Sciatic nerve (tissue), 2 donors: ENCODE measurements around the gene TANGO2. TPM values are rescaled to one million over a fixed set of nuclear protein-coding genes. Genes with fewer than 3 reads are reported as not detected.

ENCODE experiments used
- ATAC-seq: fragments of 200-7000 bp; cut with Tn5 transposase; one replicate; pipeline ENCODE4 v1.9.1; 2020; ENCODE audit warnings: mild to moderate bottlenecking, moderate library complexity
- DNase-seq: peaks from one replicate; pipeline ENCODE4 v3.0.0-alpha.2; 2020; ENCODE audit warnings: low spot score
- intact Hi-C: fragments of 100-400 bp; cut with DNase I; formaldehyde crosslinking; loops from one replicate; pipeline ENCODE4 v1.14.2; 2022
- total RNA-seq: library from RNA; stranded (reverse); fragmentation: NEBNext Ultra II Directional; extraction: Animal tissue kit (Norgen Biotek cat#: 25700); gene quantifications from one replicate; pipeline ENCODE4 v1.2.1, GENCODE V29; 2021
- donor health status: DM: no; HTN: no; CAD: no.
- donor health status: DM: no; HTN: no; CAD: no.

TANGO2 gene
- total RNA-seq, 1 donor from 2014 or later, result 28.4 TPM

DNA sequence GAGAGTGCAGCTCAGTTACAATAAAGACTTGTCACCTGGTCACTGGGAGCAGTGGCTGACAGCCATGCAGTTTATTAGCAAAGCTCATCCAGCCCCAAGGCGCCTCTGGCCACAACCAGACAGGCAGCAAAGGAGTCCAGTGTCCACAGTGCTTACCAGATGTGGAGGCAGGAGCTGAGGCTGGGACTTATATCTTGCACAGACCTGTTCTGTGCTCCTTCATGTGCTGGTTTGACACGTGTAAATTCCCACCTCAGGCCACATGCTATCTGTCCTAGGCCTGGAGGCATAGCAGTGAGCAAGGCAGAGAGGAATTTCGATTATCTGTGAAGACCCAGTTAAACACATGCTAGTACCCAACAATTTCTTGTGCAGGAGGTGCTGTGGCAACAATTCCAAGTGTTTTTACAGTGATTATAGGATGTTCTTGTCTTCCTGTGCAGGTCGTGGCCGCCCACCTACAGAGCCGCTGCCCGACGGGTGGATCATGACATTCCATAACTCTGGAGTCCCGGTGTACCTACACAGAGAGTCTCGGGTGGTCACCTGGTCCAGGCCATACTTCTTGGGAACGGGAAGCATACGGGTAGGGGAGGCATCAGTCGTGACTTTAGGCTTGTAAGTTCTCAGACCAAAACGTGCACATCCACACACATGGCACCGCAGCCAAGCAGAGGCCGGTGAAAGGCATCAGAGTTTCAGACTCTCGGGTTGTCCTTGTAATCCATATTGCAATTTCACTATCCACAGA is 68.5 kb downstream of the TANGO2 start:
- DNase-seq, result no peak
- no peak for ATAC-seq
- intact Hi-C loops, result no loop called here

DNA sequence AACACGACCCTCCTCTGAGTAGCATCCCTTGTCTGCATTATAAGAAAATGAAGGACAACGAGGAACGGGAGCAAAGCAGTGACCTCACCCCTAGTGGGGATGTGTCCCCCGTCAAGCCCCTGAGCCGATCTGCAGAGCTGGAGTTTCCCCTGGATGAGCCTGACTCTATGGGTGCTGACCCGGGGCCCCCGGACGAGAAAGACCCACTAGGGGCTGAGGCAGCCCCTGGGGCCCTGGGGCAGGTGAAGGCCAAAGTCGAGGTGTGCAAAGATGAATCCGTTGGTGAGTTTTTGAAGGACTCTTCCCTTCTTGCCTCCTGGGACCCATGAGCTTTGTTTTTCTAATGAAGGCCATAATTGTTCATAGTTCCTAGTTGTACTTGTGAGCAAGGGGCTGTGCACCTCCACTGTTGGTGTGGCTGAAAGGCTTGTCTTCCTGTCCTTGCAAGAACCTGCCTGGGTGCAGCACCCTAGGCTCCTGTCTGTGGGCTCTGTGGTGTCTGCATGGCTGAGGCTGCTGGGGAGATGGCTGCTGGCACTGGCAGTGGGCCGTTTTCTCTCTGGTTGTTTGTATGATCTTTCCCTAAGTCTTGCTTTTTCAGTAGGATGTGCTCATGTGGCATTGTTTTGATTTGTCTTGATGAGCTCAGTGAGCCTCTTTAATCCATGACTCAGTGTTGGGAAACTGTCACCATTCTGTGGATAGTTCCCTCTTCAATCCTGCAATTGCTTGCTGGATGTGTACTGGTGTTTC is 69.2 kb downstream of the TANGO2 start:
- DNase-seq (no peak), ATAC-seq (no peak)
- intact Hi-C loops, result no loop called here

DNA sequence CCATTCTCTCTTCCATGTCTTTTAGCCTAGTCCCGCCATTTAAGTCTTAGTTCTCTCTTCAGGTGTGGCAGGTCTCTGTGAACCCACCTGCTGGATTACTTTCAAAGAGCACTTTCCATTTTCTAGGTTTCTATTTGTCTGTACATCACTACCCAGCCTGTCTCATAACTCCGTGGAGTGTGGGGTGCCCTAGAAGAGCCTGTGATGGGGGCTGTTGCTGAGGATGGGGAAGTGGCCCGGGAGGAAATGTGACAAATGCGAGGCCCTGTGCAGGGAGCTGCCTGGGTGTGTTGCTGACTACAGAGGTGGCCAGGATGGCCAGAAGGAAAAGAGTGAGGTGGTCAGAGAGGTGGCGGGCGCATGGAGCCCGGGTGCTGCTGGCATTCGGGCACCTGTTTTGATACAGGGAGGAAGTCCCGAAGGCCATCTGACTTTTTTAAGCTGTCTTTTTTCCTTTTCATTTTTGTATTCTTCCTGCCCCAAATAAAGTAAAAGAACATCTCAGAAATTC is 69.9 kb downstream of the TANGO2 start:
- intact Hi-C loops, result no loop called here
- DNase-seq, result no peak
- ATAC-seq, result no peak

DNA sequence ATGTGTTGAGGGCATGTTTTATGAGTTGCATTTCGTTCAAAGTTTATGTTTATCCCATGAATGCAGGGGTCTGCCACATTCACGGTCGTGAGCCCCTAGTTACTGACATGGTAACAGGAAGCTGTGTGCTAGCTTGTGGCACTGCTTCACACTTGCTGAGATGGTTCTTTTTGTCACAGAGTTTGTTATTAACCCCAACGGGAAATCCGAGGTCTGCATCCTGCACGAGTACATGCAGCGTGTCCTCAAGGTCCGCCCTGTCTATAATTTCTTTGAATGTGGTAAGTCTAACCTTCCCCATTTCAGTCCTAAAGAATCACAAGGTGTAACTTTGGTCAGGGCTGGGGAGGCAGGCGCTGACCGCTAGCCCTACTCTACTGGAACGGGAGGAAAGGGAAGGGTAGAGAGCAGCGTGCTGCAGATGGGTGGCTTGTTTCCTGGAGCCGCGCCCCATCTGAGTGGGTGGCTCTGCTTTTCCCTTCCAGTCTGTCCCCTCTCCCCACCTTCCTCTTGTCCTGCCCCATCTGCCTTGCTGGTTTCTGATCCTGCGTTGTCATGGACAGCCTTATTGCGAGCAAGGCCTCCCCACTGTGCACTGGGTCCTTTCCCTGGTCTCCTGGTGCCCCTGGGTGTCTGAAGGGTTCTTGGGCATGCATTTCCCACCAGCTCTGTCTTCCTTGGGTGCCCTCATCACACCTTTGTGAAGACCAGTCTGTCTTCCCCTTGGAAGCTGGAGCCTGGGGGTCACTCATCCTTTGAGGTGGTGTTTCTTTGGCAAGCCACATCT is 71.0 kb downstream of the TANGO2 start:
- DNase-seq (no peak), ATAC-seq (no peak)
- intact Hi-C loops, result no loop called here

DNA sequence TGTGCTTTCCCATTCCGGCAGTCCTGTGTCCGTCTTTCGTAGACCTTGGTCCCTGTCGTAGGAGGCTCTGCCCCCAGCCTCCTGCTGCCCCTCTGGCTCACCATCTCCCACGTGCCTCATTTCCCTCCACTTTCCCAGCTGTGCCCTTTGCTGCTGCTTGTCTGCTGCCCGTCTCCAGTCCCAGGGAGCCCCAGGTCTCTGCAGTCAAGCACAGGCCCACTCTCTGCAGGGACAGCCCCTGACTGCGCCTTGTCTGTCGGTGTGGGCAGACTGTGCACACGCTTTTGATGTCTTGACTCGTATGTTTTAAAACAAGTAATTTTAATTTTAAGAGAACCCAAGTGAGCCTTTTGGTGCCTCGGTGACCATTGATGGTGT is 71.6 kb downstream of the TANGO2 start:
- ATAC-seq (peak; percentile 34), DNase-seq (no peak)
- intact Hi-C loops, result no loop called here

DNA sequence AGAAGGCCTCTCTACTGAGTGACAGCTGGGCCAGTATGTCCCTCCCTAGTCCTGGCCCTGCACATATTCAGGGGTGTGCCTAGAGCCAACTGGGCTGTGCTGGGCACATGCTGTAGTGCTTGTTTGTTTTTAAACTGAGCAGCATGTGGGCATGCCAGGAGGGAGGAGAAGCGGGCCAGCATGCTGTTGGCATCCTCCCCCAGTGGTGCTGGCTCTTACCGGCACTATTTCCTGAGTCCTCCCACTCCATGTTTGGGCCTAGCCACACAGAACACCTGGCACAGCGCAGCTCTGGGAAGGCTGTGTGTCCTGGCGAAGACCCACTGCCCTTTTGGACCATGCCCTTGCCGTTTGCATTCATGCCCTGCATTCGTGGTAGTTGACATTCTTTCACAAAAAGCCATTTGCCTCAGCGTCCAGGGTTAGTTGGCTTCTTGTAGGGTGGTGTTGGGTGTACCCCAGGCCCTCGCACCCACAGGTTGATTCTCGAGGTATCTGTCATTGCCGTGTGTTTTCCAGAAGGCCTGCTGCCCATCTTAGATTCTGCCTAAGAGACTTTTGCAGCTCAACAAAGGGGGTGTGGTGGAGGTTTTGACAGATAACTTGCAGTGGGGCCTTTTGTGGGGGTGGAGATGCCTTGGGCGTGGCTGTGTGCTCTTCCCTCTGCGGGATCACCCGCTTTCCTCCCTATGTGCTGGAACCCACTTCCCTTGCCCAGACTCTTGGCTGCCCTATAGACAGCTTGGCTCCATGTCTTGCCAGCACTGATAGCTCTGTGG is 72.7 kb downstream of the TANGO2 start:
- DNase-seq (no peak), ATAC-seq (peak; percentile 65)
- intact Hi-C loops, result no loop called here

DNA sequence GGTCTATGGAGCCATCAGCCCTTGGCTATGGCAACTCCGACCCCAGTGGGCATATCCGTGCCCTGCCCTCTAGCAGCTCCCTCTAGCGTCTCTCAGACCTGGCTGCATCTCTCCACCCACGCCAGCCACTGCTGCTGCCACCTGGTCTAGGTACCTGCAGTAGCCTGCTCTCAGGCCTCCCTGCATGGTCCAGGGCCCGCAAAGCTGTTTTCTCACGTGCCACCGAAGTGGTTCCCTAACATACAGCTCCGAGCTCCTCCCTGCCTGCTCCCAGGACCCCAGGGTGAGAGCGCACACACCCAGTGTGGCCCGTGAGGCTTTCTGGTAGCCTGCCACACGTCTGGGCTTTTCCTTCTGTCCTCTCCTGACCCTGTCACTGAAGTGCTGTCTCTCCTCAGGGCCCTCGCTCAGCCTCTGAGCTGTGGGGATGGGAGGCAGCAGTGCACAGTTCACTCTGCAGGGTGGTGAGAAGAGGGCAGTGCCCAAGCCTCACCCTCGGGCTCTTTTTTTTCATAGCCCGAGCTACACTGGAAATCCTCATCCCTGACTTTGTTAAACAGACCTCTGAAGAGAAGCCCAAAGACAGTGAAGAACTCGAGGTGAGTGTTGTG is 73.4 kb downstream of the TANGO2 start:
- DNase-seq (no peak), ATAC-seq (no peak)
- intact Hi-C loops, result no loop called here

DNA sequence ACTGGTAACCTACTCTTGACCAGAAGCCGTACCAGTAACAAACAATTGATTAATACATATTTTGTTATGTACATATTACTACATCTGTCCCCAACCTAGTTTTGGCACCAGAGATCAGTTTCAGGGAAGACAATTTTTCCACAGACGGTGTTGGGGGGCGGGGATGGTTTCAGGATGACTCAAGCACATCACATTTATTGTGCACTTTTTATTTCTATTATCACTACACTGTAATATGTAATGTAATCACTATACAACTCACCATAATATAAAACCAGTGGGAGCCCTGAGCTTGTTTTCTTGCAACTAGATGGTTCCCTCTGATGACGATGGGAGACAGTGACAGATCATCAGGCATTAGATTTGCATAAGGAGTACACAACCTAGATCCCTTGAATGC is 74.6 kb downstream of the TANGO2 start:
- DNase-seq (no peak), ATAC-seq (no peak)
- intact Hi-C loops, result no loop called here

DNA sequence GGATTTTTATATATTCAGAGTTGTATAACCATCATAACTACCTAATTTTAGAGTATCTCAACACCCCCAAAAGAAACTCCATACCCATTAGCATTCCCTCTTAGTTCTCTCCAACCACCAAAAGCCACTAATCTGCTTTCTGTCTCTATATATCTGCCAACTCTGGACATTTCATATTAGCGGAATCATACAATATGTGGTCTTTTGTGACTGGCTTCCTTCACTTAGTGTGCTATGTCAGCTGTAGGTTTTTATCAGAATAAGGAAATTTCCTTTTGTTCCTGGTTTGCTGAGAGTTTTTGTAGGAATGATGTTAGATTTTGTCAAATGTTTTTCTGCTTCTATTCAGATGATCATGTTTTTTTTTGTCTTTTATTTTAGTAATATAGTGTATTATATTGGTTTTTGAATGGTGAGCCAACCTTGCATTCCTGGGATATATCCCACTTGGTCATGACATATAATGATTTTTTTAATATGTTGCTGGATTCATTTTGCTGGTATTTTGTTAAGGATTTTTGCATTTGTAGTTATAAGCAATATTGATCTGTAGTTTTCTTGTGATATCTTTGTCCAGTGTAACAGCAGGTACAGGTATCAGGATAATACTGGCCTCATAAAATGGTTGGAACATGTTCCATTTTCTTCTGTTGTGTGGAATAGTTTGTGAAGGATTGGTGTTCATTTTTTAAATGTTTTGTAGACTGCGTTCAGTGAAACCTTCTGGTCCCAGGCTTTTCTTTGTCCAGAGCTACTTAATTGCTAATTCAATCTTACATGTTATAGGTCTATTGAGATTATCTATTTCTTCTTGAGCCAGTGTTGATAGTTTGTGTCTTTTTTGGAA is 75.9 kb downstream of the TANGO2 start:
- no peak for ATAC-seq
- intact Hi-C loops, result no loop called here

DNA sequence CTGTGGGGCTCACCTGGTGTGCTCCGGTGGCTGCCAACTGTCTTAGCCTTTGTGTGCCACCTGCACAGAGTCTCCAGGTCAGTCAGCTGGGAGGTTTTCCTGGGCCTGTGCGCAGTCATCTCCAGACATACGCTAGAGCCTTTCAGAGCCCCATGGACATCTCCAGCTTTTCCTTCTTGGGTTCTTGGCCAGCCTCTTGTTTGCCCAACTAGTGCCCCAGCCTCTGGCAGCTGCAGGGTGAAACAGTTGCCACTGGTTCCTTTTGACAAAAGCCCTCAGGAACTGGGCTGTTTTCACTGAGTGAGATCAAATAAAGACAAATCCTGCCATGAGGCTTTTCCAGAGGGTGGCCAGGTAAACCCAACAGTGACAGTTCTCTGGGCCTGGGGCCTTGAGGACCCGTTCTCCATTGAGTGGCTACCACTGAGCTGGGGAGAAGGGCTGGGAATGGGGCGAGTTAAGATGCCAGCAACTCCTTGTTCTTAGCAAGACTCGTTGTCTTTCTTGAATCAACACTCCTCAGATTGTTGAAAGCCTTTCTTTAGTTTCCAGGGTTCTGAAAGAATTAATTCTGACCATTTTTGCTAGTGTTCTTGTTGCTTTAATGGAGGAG is 78.3 kb downstream of the TANGO2 start:
- no peak for DNase-seq

More for the DNA sequence above, 75.9 kb downstream of the TANGO2 start:
- no peak for DNase-seq

DNA sequence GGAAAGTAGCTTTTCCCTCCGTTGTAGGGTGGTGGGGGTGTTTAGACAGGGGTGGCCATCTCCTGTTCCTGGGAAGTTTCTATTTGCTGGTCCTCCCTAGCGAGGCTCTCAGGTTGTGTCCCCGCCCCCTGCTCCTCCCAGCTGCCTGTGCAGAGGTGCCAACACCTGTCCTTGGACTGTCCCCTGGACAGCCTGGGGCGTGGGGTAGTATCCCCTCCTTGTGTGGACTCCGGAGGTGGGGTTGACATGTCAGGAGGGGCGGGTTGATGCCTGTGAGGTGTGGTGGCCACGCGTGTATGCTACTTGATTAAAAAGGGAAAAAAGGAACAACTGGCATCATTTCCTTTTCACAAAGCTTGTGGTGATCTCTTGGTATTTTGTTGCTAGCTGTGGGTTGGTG is 80.7 kb downstream of the TANGO2 start:
- ATAC-seq (no peak), DNase-seq (no peak)
- intact Hi-C loops, result no loop called here

More for the DNA sequence above, 78.3 kb downstream of the TANGO2 start:
- no peak for ATAC-seq
- intact Hi-C loops, result no loop called here

DNA sequence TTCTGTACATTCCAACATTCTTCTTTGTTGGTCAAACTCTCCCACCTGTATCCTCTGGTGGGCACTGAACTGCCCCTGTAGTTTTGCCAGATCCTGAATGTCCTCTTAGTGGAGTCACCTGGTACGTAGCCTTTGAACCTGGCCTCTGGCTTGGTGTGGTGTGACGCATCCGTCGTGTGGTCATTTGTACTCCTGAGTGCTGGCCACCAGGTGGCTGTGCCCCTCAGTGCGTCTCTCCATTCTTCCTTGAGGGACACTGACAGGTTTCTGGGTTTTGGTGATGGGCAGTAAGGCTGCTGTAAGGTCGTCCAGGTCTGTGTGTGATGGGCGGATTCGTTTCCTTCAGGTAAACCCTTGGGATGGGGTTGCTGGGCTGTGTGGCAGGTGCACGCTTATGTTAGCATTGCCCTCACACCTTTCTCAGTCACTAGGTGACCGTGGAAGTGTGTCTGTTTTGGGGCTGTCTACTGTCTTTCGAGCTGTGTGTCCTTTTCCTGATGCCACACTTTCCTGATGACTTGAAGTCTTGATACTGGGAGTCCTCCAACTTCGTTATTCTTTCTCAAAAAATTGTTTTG is 81.4 kb downstream of the TANGO2 start:
- ATAC-seq (no peak), DNase-seq (no peak)
- intact Hi-C loops, result no loop called here

DNA sequence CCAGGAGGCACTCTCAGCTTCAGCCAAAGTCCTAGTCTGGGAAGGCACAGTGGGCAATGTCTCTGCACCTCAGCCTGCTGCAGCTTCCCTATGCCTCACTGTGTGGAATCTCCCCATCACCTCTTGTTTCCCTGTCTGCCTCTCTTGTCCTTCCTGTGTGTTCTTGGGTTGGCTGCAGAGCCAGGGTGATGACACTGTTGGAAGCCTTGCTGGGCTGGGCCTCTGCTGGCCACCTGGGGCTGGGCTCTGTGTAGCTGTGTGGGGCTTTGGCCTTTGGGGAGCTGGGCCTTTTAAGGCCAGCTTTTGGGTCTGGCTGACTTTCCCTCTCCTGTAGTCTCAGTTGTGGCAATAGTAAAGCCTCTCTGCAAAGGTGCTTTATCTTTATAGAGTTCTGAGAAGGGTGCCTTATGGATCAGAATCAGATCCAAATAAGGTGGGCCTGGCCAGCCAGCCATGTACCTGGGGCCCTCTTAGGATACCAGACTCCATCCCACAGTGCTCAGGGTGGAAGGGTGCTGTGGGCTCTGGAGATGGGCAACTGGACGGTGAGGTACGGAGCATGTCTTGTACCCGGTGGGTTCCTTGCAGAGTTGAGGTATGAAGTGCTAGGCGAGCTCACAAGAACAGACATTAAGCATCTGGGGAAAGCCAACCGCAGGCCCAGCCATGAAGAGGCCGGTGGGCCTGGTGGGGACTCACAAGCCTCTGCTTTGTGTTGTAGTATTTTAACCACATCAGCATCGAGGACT is 84.7 kb downstream of the TANGO2 start:
- intact Hi-C loops, result no loop called here
- ATAC-seq (no peak), DNase-seq (no peak)

DNA sequence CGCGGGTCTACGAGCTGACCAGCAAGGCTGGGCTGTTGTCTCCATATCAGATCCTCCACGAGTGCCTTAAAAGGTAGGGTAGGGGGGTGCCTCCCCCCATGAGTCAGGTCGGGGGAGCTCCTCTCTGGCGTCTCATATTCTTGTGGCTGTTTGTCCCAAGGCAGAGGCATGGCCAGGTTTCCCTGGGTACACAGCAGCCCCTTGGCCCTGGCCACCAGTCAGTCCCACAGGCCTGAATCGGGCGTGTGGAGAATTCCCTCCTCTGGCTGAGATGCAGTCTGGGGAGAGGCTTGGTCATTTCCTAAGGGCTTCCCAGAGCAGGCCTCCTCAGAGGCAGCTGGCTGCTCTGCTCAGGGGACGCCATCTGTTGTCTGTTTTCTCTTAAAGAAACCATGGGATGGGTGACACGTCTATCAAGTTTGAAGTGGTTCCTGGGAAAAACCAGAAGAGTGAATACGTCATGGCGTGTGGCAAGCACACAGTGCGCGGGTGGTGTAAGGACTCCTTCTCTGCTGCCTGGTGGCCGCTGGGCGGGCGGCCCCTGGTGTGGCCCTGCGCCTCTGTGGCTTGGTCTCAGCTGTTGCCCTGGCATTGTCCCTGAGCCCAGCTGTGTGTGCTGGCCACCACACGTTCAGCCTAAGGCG is 85.4 kb downstream of the TANGO2 start:
- ATAC-seq (no peak), DNase-seq (no peak)
- intact Hi-C loops, result no loop called here

DNA sequence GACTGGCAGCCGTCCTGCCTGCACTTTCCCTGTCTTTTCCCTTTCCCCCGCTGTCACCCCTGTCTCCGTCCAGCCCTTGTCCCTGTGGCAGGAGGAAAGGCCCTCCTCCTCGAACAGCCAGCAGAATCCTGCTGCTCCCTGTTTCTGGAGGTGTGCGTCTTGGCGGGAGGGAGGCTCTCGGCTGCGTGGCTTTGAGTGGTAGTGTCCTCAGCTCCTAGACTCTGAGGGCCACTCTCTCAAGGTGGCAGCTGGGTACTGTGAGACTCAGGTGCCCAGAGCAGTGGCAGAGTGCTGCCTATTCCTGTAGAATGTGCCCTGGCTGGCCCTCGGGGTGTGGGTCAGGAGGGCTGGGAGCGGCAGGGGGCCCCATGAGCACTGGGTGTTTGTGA is 85.9 kb downstream of the TANGO2 start:
- no peak for ATAC-seq
- intact Hi-C loops, result no loop called here

DNA sequence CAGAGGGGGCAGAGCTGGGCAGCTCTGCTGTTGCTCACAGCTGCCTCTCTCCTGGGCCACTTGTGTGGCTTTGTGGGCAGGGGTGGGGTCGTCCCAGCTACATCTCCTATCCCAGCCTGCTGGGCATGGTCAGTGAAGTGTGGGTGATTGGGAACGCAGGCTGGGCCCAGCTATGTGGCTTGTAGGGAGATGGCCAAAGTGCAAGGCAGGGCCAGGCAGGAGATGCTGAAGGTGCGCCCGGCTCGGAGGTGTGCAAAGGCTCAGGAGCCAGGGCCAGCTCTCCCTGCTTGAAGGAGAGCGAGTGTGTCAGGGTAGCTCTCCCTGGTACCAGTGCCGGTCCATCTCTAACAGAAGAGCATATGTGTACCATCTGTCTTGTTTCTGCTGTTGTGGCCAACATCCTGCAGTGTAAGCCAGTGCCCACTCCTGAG is 86.6 kb downstream of the TANGO2 start:
- ATAC-seq (no peak), DNase-seq (no peak)
- intact Hi-C loops, result no loop called here

More for the DNA sequence above, 85.9 kb downstream of the TANGO2 start:
- no peak for DNase-seq
